CD4-positive, alpha-beta memory T cell (primary cell): ENCODE data around the gene ZNF280B. TPM values are rescaled to one million over a fixed set of nuclear protein-coding genes. Genes with fewer than 3 reads are reported as not detected.
A peak's percentile ranks its signal among the peaks of the same experiment; 100 is the strongest.

ENCODE experiments used
- CTCF ChIA-PET: fragments of 350-600 bp; sonication (Branson Sonifier 250); formaldehyde crosslinking; loops from one replicate; lab custom pipeline; 2021; ENCODE audit warnings: inconsistent platforms; ENCODE audit not compliant: partially characterized antibody; lab: Charles Lee
- POLR2A ChIA-PET: fragments of 350-600 bp; sonication (Branson Sonifier 250); formaldehyde crosslinking; loops from one replicate; lab custom pipeline; 2021; ENCODE audit not compliant: partially characterized antibody; lab: Charles Lee
- DNase-seq, 5 donors: peaks; one replicate each; pipeline versions ENCODE4 v3.0.0 to v3.0.0-alpha.2; 2020 to 2022; ENCODE audit warnings: mixed read lengths in 1 of 5
- H3K27ac ChIP-seq: one replicate; pipeline ENCODE4 v1.7.0; 2013; ENCODE audit warnings: low read depth, low read length
- H3K27me3 ChIP-seq: 2 replicates; pipeline ENCODE4 v1.7.0; 2013; ENCODE audit warnings: mild to moderate bottlenecking, low read length, moderate library complexity; ENCODE audit not compliant: insufficient read depth
- H3K36me3 ChIP-seq: 2 replicates; pipeline ENCODE4 v1.7.0; 2013; ENCODE audit warnings: mild to moderate bottlenecking, low read length, moderate library complexity; ENCODE audit not compliant: insufficient read depth
- H3K4me1 ChIP-seq: 2 replicates; pipeline ENCODE4 v1.7.0; 2013; ENCODE audit warnings: mild to moderate bottlenecking, low read length, moderate library complexity; ENCODE audit not compliant: insufficient read depth
- H3K4me3 ChIP-seq, 2 donors: one replicate each; pipeline ENCODE4 v1.7.0; 2013; ENCODE audit warnings: low read length in 2 of 2, mild to moderate bottlenecking in 1 of 2
- H3K9me3 ChIP-seq, 2 donors: one replicate each; pipeline ENCODE4 v1.7.0; 2013; ENCODE audit warnings: low read length in 2 of 2, control low read depth in 1 of 2; ENCODE audit not compliant: control insufficient read depth in 1 of 2
- H3K27ac Mint-ChIP-seq, 7 donors: one replicate each; pipeline ENCODE4 v1.8.0; 2020 to 2021; ENCODE audit warnings: mixed read lengths in 7 of 7, mild to moderate bottlenecking in 6 of 7, inconsistent platforms in 3 of 7, moderate library complexity in 3 of 7
- H3K27me3 Mint-ChIP-seq, 2 donors: one replicate each; pipeline ENCODE4 v1.8.0; 2020 to 2021; ENCODE audit warnings: mixed read lengths in 2 of 2
- H3K36me3 Mint-ChIP-seq, 2 donors: one replicate each; pipeline ENCODE4 v1.8.0; 2020 to 2021; ENCODE audit warnings: mixed read lengths in 2 of 2, inconsistent platforms in 1 of 2, mild to moderate bottlenecking in 1 of 2
- H3K4me1 Mint-ChIP-seq, 4 donors: one replicate each; pipeline ENCODE4 v1.8.0; 2020 to 2021; ENCODE audit warnings: mixed read lengths in 4 of 4, mild to moderate bottlenecking in 1 of 4
- H3K4me3 Mint-ChIP-seq, 8 donors: one replicate each; pipeline ENCODE4 v1.8.0; 2020 to 2021; ENCODE audit warnings: mixed read lengths in 8 of 8, mild to moderate bottlenecking in 7 of 8, moderate library complexity in 6 of 8, inconsistent platforms in 3 of 8
- H3K9me3 Mint-ChIP-seq, 8 donors: one replicate each; pipeline ENCODE4 v1.8.0; 2020 to 2021; ENCODE audit warnings: mixed read lengths in 8 of 8, mild to moderate bottlenecking in 5 of 8, inconsistent platforms in 3 of 8, moderate library complexity in 1 of 8
- intact Hi-C: fragments of 100-400 bp; cut with micrococcal nuclease; formaldehyde crosslinking; loops from one replicate; pipeline ENCODE4 v1.15.1; 2023
- polyA plus RNA-seq, 2 donors: library from polyadenylated mRNA; unstranded; fragments of 300-500 nt; fragmentation: Illumina TruSeq; gene quantifications; one replicate each; pipeline ENCODE4 v1.2.3, GENCODE V29; 2021
- total RNA-seq, 2 experiments: library from RNA; stranded (reverse); gene quantifications; one replicate each; pipeline ENCODE4 v1.2.3, GENCODE V29; 2021

The ZNF280B gene
- total and polyA plus RNA-seq, 4 experiments from 2014 or later, result 1.1 to 2.7 (median 2.1) TPM

GRCh38 chr22:22523494-22523893, 15.0 kb upstream of the ZNF280B start:
- Mint-ChIP-seq H3K36me3 (no peaks in the 10 kb centered on the region), H3K27me3 (peaks cover 7 to 20% of the 10 kb centered on the region in 2 donors), H3K9me3 (peaks cover 0 to 2% (median 0%) of the 10 kb centered on the region in 8 donors), H3K4me3 (no peak overlapping the region), H3K4me1 (peaks cover 0 to 4% (median 0%) of the 10 kb centered on the region in 4 donors), H3K27ac (no peak overlapping the region)
- Histone ChIP-seq H3K4me3 (no peak overlapping the region), H3K27ac (no peak overlapping the region), H3K9me3 (no peaks in the 10 kb centered on the region), H3K36me3 (no peaks in the 10 kb centered on the region), H3K27me3 (no peaks in the 10 kb centered on the region), H3K4me1 (peaks cover 15% of the 10 kb centered on the region)
- CTCF ChIA-PET, result no interaction called here
- intact Hi-C loops, result no loop called here
- no peak for DNase-seq
- POLR2A ChIA-PET, result no interaction called here

- DNase-seq, result no peak
- no peak overlapping the region for H3K4me3 ChIP-seq
- POLR2A ChIA-PET, result interaction anchor here (0.6 kb wide), 1 partner anchor 1485 kb away, joined by 3 read pairs; no protein-coding TSS in a partner anchor
- Mint-ChIP-seq H3K4me3 (no peak overlapping the region), H3K27me3 (peaks cover 7 to 22% of the 10 kb centered on the region in 2 donors), H3K27ac (peak overlapping the region in 1 of 7 donors; percentile 6), H3K36me3 (no peaks in the 10 kb centered on the region), H3K4me1 (peaks cover 0 to 4% (median 0%) of the 10 kb centered on the region in 4 donors), H3K9me3 (peaks cover 0 to 2% (median 0%) of the 10 kb centered on the region in 8 donors)
- intact Hi-C loops, result no loop called here
- CTCF ChIA-PET, result no interaction called here
- H3K9me3 ChIP-seq, result no peaks in the 10 kb centered on the region
- H3K27me3 ChIP-seq, result no peaks in the 10 kb centered on the region
- no peaks in the 10 kb centered on the region for H3K36me3 ChIP-seq
- no peak overlapping the region for H3K27ac ChIP-seq
- peaks cover 15% of the 10 kb centered on the region for H3K4me1 ChIP-seq
Measured at GRCh38 chr22:22521631-22522030, 13.1 kb upstream of the ZNF280B start.

DNA sequence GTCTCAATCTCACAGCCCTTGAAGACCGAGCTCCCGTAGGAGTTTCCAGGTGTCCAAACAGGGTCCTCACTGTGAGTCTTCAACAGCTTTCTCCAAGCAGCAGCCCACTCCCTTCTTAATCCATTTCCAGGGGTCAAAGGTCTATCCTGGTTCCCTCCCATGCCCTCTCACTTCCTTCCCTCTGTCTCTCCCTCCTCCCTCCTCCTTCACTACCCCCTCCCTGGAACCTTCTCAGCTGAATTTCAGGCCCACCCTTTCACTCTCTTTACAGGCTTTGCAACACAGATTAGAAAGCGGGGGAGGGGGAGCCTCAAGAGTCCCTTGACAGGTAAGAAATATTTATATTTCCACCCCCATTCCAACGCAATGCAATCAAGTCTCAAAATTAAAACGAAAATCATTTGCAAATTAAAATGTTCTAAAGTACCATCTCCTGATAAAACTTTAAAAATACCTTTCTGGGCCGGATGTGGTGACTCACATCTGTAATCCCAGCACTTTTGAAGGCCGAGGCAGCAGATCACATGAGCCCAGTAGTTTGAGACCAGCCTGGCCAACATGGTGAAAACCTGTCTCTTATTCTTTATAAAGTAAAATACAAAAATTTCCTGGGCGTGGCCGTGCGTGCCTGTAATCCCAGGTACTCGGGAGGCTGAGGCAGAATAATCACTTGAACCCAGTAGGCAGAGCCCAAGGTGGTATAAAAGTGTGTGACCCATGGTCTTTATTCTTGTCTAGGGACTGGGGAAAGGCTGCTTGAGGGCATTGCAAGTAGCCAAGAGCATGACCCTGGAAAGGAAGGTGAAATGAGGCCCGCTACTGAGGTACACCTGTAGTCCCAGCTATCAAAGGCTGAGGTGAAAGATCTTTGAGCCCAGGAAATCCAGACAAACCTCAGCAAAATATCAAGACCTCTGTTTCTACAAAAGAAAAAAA, 12.4 kb upstream of the ZNF280B start:
- POLR2A ChIA-PET, result no interaction called here
- H3K27me3 Mint-ChIP-seq, result peaks cover 7 to 21% of the 10 kb centered on the region in 2 donors
- Histone ChIP-seq H3K9me3 (no peaks in the 10 kb centered on the region), H3K36me3 (no peaks in the 10 kb centered on the region), H3K27ac (no peak overlapping the region), H3K4me1 (peaks cover 15% of the 10 kb centered on the region), H3K4me3 (no peak overlapping the region), H3K27me3 (no peaks in the 10 kb centered on the region)
- H3K27ac Mint-ChIP-seq, result no peak overlapping the region
- intact Hi-C loops, result no loop called here
- CTCF ChIA-PET, result interaction anchor here (0.6 to 2.4 kb wide), 2 partner anchors 12 to 17 kb away, joined by 4 to 9 read pairs; partner anchors contain the start of gene ZNF280B
- no peaks in the 10 kb centered on the region for H3K36me3 Mint-ChIP-seq
- no peak for DNase-seq
- H3K9me3 Mint-ChIP-seq, result peaks cover 0 to 2% (median 0%) of the 10 kb centered on the region in 8 donors
- peaks cover 0 to 4% (median 0%) of the 10 kb centered on the region in 4 donors for H3K4me1 Mint-ChIP-seq
- H3K4me3 Mint-ChIP-seq, result no peak overlapping the region

- H3K27ac ChIP-seq, result no peak within 1 kb of the TSS
- POLR2A ChIA-PET, result no interaction called here
- Mint-ChIP-seq H3K27me3 (peaks cover 11 to 23% of the 10 kb centered on the region in 2 donors), H3K36me3 (no peaks in the 10 kb centered on the region), H3K4me3 (no peak within 1 kb of the TSS), H3K27ac (peak within 1 kb of the TSS in 1 of 7 donors; percentile 29), H3K4me1 (peaks cover 0 to 4% (median 0%) of the 10 kb centered on the region in 4 donors), H3K9me3 (peaks cover 0 to 2% (median 0%) of the 10 kb centered on the region in 8 donors)
- peaks cover 15% of the 10 kb centered on the region for H3K4me1 ChIP-seq
- CTCF ChIA-PET, result interaction anchor here (2.4 kb wide), 1 partner anchor 11 kb away, joined by 9 read pairs; the partner anchor contains the start of gene ZNF280B
- H3K36me3 ChIP-seq, result no peaks in the 10 kb centered on the region
- H3K27me3 ChIP-seq, result no peaks in the 10 kb centered on the region
- no peaks in the 10 kb centered on the region for H3K9me3 ChIP-seq
- intact Hi-C loops, result no loop called here
- no peak for DNase-seq
- no peak within 1 kb of the TSS for H3K4me3 ChIP-seq
Measured at GRCh38 chr22:22520020-22520656, 11.6 kb upstream of the ZNF280B start, which contains the start of gene ZNF280A. Gene ZNF280A, minus strand, starts transcription at chr22:22520270. Its CDS starts 4,640 bp downstream, at chr22:22515630.

DNA sequence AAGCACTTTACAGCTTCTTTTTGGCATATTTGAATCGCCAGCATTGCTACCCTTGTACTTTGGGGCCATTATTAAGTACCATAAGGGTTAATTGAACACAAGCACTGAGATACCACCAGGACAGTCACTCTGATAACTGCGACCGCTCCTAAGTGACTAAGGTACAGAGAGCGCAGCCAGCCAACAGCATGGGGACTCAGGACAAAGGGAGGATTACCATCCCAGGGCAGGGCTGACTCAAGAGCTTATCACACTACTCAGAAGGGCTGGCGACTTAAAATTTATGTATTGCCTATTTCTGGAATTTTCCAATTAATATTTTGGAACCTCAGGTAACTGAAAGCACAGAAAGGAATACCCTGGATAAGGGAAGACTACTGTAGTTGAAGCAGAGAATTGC, 11.0 kb upstream of the ZNF280B start:
- no peaks in the 10 kb centered on the region for H3K36me3 ChIP-seq
- H3K9me3 ChIP-seq, result no peaks in the 10 kb centered on the region
- Mint-ChIP-seq H3K9me3 (peaks cover 0 to 2% (median 0%) of the 10 kb centered on the region in 8 donors), H3K27ac (no peak overlapping the region), H3K36me3 (no peaks in the 10 kb centered on the region), H3K4me1 (peaks cover 0 to 4% (median 0%) of the 10 kb centered on the region in 4 donors), H3K4me3 (no peak overlapping the region), H3K27me3 (peaks cover 15 to 22% of the 10 kb centered on the region in 2 donors)
- H3K27ac ChIP-seq, result no peak overlapping the region
- POLR2A ChIA-PET, result no interaction called here
- no peaks in the 10 kb centered on the region for H3K27me3 ChIP-seq
- intact Hi-C loops, result no loop called here
- CTCF ChIA-PET, result interaction anchor here (2.4 kb wide), 1 partner anchor 11 kb away, joined by 9 read pairs; the partner anchor contains the start of gene ZNF280B
- DNase-seq, result no peak
- no peak overlapping the region for H3K4me3 ChIP-seq
- peaks cover 15% of the 10 kb centered on the region for H3K4me1 ChIP-seq

GRCh38 chr22:22516992-22517391, 8.4 kb upstream of the ZNF280B start:
- peaks cover 15 to 25% of the 10 kb centered on the region in 2 donors for H3K27me3 Mint-ChIP-seq

More at GRCh38 chr22:22516992-22517391, 8.4 kb upstream of the ZNF280B start:
- Mint-ChIP-seq H3K36me3 (no peaks in the 10 kb centered on the region), H3K9me3 (no peaks in the 10 kb centered on the region), H3K4me1 (peaks cover 0 to 4% (median 0%) of the 10 kb centered on the region in 4 donors), H3K27ac (no peak overlapping the region), H3K4me3 (no peak overlapping the region)
- Histone ChIP-seq H3K9me3 (no peaks in the 10 kb centered on the region), H3K36me3 (no peaks in the 10 kb centered on the region), H3K27ac (no peak overlapping the region), H3K27me3 (no peaks in the 10 kb centered on the region), H3K4me3 (no peak overlapping the region), H3K4me1 (peaks cover 15% of the 10 kb centered on the region)
- CTCF ChIA-PET, result interaction anchor here (0.8 kb wide), 1 partner anchor 8 kb away, joined by 3 read pairs; no protein-coding TSS in a partner anchor
- DNase-seq, result no peak
- intact Hi-C loops, result no loop called here
- POLR2A ChIA-PET, result no interaction called here
